Naive thymus-derived CD8-positive, alpha-beta T cell (primary cell): ENCODE data around the gene TMCC1. TPM values are rescaled to one million over a fixed set of nuclear protein-coding genes. Genes with fewer than 3 reads are reported as not detected.
"Not testable (repeated sequence)": the region's sequence is repeated elsewhere in the genome, so short reads cannot be mapped to it uniquely, and the experiment has no call there.

Experiments
- ATAC-seq, 2 donors: fragments of 150-1000 bp; cut with Tn5 transposase in 1 of 2; sonication (Bioruptor Pico), chemical (Tn5 transposase) in 1 of 2; 1 replicate in 1 of 2; 2 replicates in 1 of 2; pipeline ENCODE4 v1.10.0; 2021; ENCODE audit warnings: mild to moderate bottlenecking in 2 of 2, moderate library complexity in 2 of 2
- POLR2A ChIA-PET: fragments of 350-600 bp; sonication (Branson Sonifier 250); formaldehyde crosslinking; loops from one replicate; lab custom pipeline; 2021; ENCODE audit warnings: antibody characterized with exemption; lab: Charles Lee
- DNase-seq, 10 donors: peaks; one replicate each; pipeline versions ENCODE4 v3.0.0 to v3.0.0-alpha.2; 2020 to 2022
- H3K27ac Mint-ChIP-seq, 10 donors: one replicate each; pipeline ENCODE4 v1.8.0; 2020 to 2022; ENCODE audit warnings: mild to moderate bottlenecking in 10 of 10, mixed read lengths in 10 of 10, moderate library complexity in 4 of 10, inconsistent platforms in 1 of 10
- H3K27me3 Mint-ChIP-seq, 5 donors: one replicate each; pipeline ENCODE4 v1.8.0; 2021 to 2022; ENCODE audit warnings: mixed read lengths in 5 of 5
- H3K36me3 Mint-ChIP-seq, 3 donors: one replicate each; pipeline ENCODE4 v1.8.0; 2020 to 2022; ENCODE audit warnings: mixed read lengths in 3 of 3, mild to moderate bottlenecking in 2 of 3, inconsistent platforms in 1 of 3
- H3K4me1 Mint-ChIP-seq, 4 donors: one replicate each; pipeline ENCODE4 v1.8.0; 2021 to 2022; ENCODE audit warnings: mixed read lengths in 4 of 4
- H3K4me3 Mint-ChIP-seq, 10 donors: one replicate each; pipeline ENCODE4 v1.8.0; 2020 to 2022; ENCODE audit warnings: mild to moderate bottlenecking in 10 of 10, mixed read lengths in 10 of 10, moderate library complexity in 6 of 10, inconsistent platforms in 1 of 10
- H3K9me3 Mint-ChIP-seq, 9 donors: one replicate each; pipeline ENCODE4 v1.8.0; 2020 to 2022; ENCODE audit warnings: mixed read lengths in 9 of 9, mild to moderate bottlenecking in 3 of 9, inconsistent platforms in 1 of 9, moderate library complexity in 1 of 9
- polyA plus RNA-seq, 3 donors: library from polyadenylated mRNA; unstranded; fragments of 300-500 nt; fragmentation: Illumina TruSeq; gene quantifications; one replicate each; pipeline ENCODE4 v1.2.3, GENCODE V29; 2021
- total RNA-seq, 8 experiments: library from RNA in 2 of 8; stranded (reverse) in 2 of 8; gene quantifications; one replicate each; pipeline ENCODE4 v1.2.3 and lab custom pipeline; 2021 to 2026

Gene TMCC1
- total and polyA plus RNA-seq, 5 experiments from 2014 or later: 4.2 to 34.9 (median 6.3) TPM

- DNase-seq: no peak
- peaks cover 0 to 3% (median 0%) of the 10 kb centered on the region in 3 donors for H3K36me3 Mint-ChIP-seq
- no peak for ATAC-seq
- H3K4me1 Mint-ChIP-seq: peaks cover 0 to 6% (median 2%) of the 10 kb centered on the region in 4 donors
- no peak overlapping the region for H3K4me3 Mint-ChIP-seq
- no peak overlapping the region for H3K27ac Mint-ChIP-seq
- POLR2A ChIA-PET: no interaction called here
- no peaks in the 10 kb centered on the region for H3K9me3 Mint-ChIP-seq
- no peaks in the 10 kb centered on the region for H3K27me3 Mint-ChIP-seq
These were observed 209.2 kb downstream of the TMCC1 start for GRCh38 chr3:129684270-129684669.

- no peaks in the 10 kb centered on the region for H3K9me3 Mint-ChIP-seq
- H3K27ac Mint-ChIP-seq: no peak overlapping the region
- ATAC-seq: no peak
- H3K36me3 Mint-ChIP-seq: peaks cover 0 to 3% (median 0%) of the 10 kb centered on the region in 3 donors
- POLR2A ChIA-PET: interaction anchor here (0.6 kb wide), 1 partner anchor 672 kb away, joined by 5 read pairs; no protein-coding TSS in a partner anchor
- no peak overlapping the region for H3K4me3 Mint-ChIP-seq
- H3K27me3 Mint-ChIP-seq: no peaks in the 10 kb centered on the region
- peaks cover 0 to 6% (median 3%) of the 10 kb centered on the region in 4 donors for H3K4me1 Mint-ChIP-seq
- DNase-seq: no peak
These were observed 210.3 kb downstream of the TMCC1 start for GRCh38 chr3:129683201-129683600.

- no peak overlapping the region for H3K27ac Mint-ChIP-seq
- H3K36me3 Mint-ChIP-seq: no peaks in the 10 kb centered on the region
- no peak overlapping the region for H3K4me3 Mint-ChIP-seq
- H3K27me3 Mint-ChIP-seq: no peaks in the 10 kb centered on the region
- no peaks in the 10 kb centered on the region for H3K9me3 Mint-ChIP-seq
- DNase-seq: no peak
- ATAC-seq: no peak
- POLR2A ChIA-PET: no interaction called here
- peaks cover 0 to 5% (median 4%) of the 10 kb centered on the region in 4 donors for H3K4me1 Mint-ChIP-seq
These were observed 216.5 kb downstream of the TMCC1 start for GRCh38 chr3:129676985-129677384.

- H3K4me3 Mint-ChIP-seq, H3K9me3 Mint-ChIP-seq, ATAC-seq, H3K4me1 Mint-ChIP-seq, DNase-seq, POLR2A ChIA-PET, H3K27me3 Mint-ChIP-seq, H3K27ac Mint-ChIP-seq: not testable (repeated sequence)
- H3K36me3 Mint-ChIP-seq: peaks cover 0 to 19% (median 12%) of the 10 kb centered on the region in 3 donors
These were observed 218.8 kb downstream of the TMCC1 start for GRCh38 chr3:129674798-129675123.

GRCh38 chr3:129673897-129674797, 219.4 kb downstream of the TMCC1 start:
- POLR2A ChIA-PET: no interaction called here
- ATAC-seq: no peak
- peaks cover 0 to 5% (median 3%) of the 10 kb centered on the region in 4 donors for H3K4me1 Mint-ChIP-seq

GRCh38 chr3:129673012-129673411, 220.5 kb downstream of the TMCC1 start:
- DNase-seq (no peak), ATAC-seq (no peak)
- H3K27me3 Mint-ChIP-seq: no peaks in the 10 kb centered on the region
- peaks cover 0 to 5% (median 1%) of the 10 kb centered on the region in 4 donors for H3K4me1 Mint-ChIP-seq
- no peak overlapping the region for H3K27ac Mint-ChIP-seq
- H3K9me3 Mint-ChIP-seq: no peaks in the 10 kb centered on the region
- H3K36me3 Mint-ChIP-seq: peaks cover 0 to 24% (median 19%) of the 10 kb centered on the region in 3 donors
- H3K4me3 Mint-ChIP-seq: no peak overlapping the region
- POLR2A ChIA-PET: no interaction called here

More at GRCh38 chr3:129673897-129674797, 219.4 kb downstream of the TMCC1 start:
- Mint-ChIP-seq H3K27me3 (no peaks in the 10 kb centered on the region), H3K27ac (peak overlapping the region in 1 of 10 donors; percentile 26), H3K9me3 (no peaks in the 10 kb centered on the region), H3K4me3 (no peak overlapping the region), H3K36me3 (peaks cover 0 to 24% (median 15%) of the 10 kb centered on the region in 3 donors)
- DNase-seq: no peak

GRCh38 chr3:129672412-129672811, 221.1 kb downstream of the TMCC1 start:
- no peaks in the 10 kb centered on the region for H3K27me3 Mint-ChIP-seq
- H3K9me3 Mint-ChIP-seq: no peaks in the 10 kb centered on the region
- peaks cover 0 to 5% (median 2%) of the 10 kb centered on the region in 4 donors for H3K4me1 Mint-ChIP-seq
- DNase-seq: no peak
- H3K36me3 Mint-ChIP-seq: peaks cover 0 to 30% (median 24%) of the 10 kb centered on the region in 3 donors
- POLR2A ChIA-PET: no interaction called here
- ATAC-seq: no peak
- no peak overlapping the region for H3K27ac Mint-ChIP-seq
- H3K4me3 Mint-ChIP-seq: no peak overlapping the region

GRCh38 chr3:129665024-129665768, 228.3 kb downstream of the TMCC1 start:
- DNase-seq: no peak
- peaks cover 0 to 16% (median 15%) of the 10 kb centered on the region in 3 donors for H3K36me3 Mint-ChIP-seq
- POLR2A ChIA-PET: no interaction called here
- no peaks in the 10 kb centered on the region for H3K9me3 Mint-ChIP-seq
- ATAC-seq: no peak
- H3K27ac Mint-ChIP-seq: no peak overlapping the region
- peaks cover 0 to 16% (median 4%) of the 10 kb centered on the region in 4 donors for H3K4me1 Mint-ChIP-seq
- no peak overlapping the region for H3K4me3 Mint-ChIP-seq
- no peaks in the 10 kb centered on the region for H3K27me3 Mint-ChIP-seq

- no peaks in the 10 kb centered on the region for H3K9me3 Mint-ChIP-seq
- no peak overlapping the region for H3K27ac Mint-ChIP-seq
- peaks cover 0 to 8% (median 8%) of the 10 kb centered on the region in 3 donors for H3K36me3 Mint-ChIP-seq
- no peak overlapping the region for H3K4me3 Mint-ChIP-seq
- no peak for ATAC-seq
- H3K4me1 Mint-ChIP-seq: peaks cover 0 to 22% (median 5%) of the 10 kb centered on the region in 4 donors
- H3K27me3 Mint-ChIP-seq: no peaks in the 10 kb centered on the region
- DNase-seq: no peak
- POLR2A ChIA-PET: no interaction called here
These were observed 229.4 kb downstream of the TMCC1 start for GRCh38 chr3:129663930-129664646.

- H3K4me3 Mint-ChIP-seq: no peak overlapping the region
- peaks cover 0 to 8% (median 6%) of the 10 kb centered on the region in 3 donors for H3K36me3 Mint-ChIP-seq
- no peaks in the 10 kb centered on the region for H3K27me3 Mint-ChIP-seq
- no peak for ATAC-seq
- H3K27ac Mint-ChIP-seq: no peak overlapping the region
- no peak for DNase-seq
- H3K9me3 Mint-ChIP-seq: no peaks in the 10 kb centered on the region
- H3K4me1 Mint-ChIP-seq: peaks cover 5 to 28% (median 10%) of the 10 kb centered on the region in 4 donors
- POLR2A ChIA-PET: no interaction called here
These were observed 230.5 kb downstream of the TMCC1 start for GRCh38 chr3:129663045-129663446.

- H3K9me3 Mint-ChIP-seq: no peaks in the 10 kb centered on the region
- no peaks in the 10 kb centered on the region for H3K36me3 Mint-ChIP-seq
- no peak overlapping the region for H3K27ac Mint-ChIP-seq
- H3K4me1 Mint-ChIP-seq: peaks cover 6 to 30% (median 11%) of the 10 kb centered on the region in 4 donors
- POLR2A ChIA-PET: no interaction called here
- H3K27me3 Mint-ChIP-seq: no peaks in the 10 kb centered on the region
- ATAC-seq (no peak), DNase-seq (no peak)
- no peak overlapping the region for H3K4me3 Mint-ChIP-seq
These were observed 231.3 kb downstream of the TMCC1 start for GRCh38 chr3:129662191-129662608.

- H3K36me3 Mint-ChIP-seq: no peaks in the 10 kb centered on the region
- no peaks in the 10 kb centered on the region for H3K9me3 Mint-ChIP-seq
- no peak overlapping the region for H3K4me3 Mint-ChIP-seq
- H3K27ac Mint-ChIP-seq: peak overlapping the region in 1 of 10 donors; percentile 8
- DNase-seq (no peak), ATAC-seq (no peak)
- H3K4me1 Mint-ChIP-seq: peaks cover 6 to 30% (median 11%) of the 10 kb centered on the region in 4 donors
- POLR2A ChIA-PET: no interaction called here
- H3K27me3 Mint-ChIP-seq: no peaks in the 10 kb centered on the region
These were observed 231.7 kb downstream of the TMCC1 start for GRCh38 chr3:129661766-129662165.
